VCaP (cell line): ENCODE results near the gene TRIO.
A peak's percentile ranks its signal among the peaks of the same experiment; 100 is the strongest.
"Not testable (repeated sequence)": the region's sequence is repeated elsewhere in the genome, so short reads cannot be mapped to it uniquely, and the experiment has no call there.

Experiments used
- H3K27ac ChIP-seq: fragments of 450-650 bp; 2 replicates; pipeline ENCODE4 v1.5.1; 2017
- CTCF ChIP-seq: fragments of 450-650 bp; conservative IDR thresholded peaks from 2 replicates; pipeline ENCODE4 v1.5.1; 2017; ENCODE audit warnings: mild to moderate bottlenecking, moderate library complexity

TRIO gene

GRCh38 chr5:14142827-14143545 is at the start of gene TRIO:
Gene TRIO (plus strand): TSS chr5:14143342. CDS start chr5:14143726, 384 bp downstream.
- peak; percentile 76 for TF ChIP-seq CTCF
- peak within 1 kb of the TSS; percentile 97 for H3K27ac ChIP-seq

- not testable (repeated sequence) for H3K27ac ChIP-seq
Measured at GRCh38 chr5:14097380-14097779, 45.8 kb upstream of the TRIO start.

GRCh38 chr5:14097998-14098471 is 45.1 kb upstream of the TRIO start:
- no peak for TF ChIP-seq CTCF
- no peak overlapping the region for H3K27ac ChIP-seq

GRCh38 chr5:14100281-14100680 is 42.9 kb upstream of the TRIO start:
- no peak for TF ChIP-seq CTCF
- H3K27ac ChIP-seq: no peak overlapping the region

GRCh38 chr5:14101922-14102321 is 41.2 kb upstream of the TRIO start:
- no peak overlapping the region for H3K27ac ChIP-seq
- TF ChIP-seq CTCF: no peak

GRCh38 chr5:14102666-14103065 is 40.5 kb upstream of the TRIO start:
- no peak for TF ChIP-seq CTCF
- no peak overlapping the region for H3K27ac ChIP-seq

- TF ChIP-seq CTCF: no peak
- H3K27ac ChIP-seq: no peak overlapping the region
Measured at GRCh38 chr5:14105718-14106410, 37.3 kb upstream of the TRIO start.

GRCh38 chr5:14107536-14107935 is 35.6 kb upstream of the TRIO start:
- TF ChIP-seq CTCF: no peak
- H3K27ac ChIP-seq: no peak overlapping the region
